ENCODE data around the gene SUOX. TPM values are rescaled to one million over a fixed set of nuclear protein-coding genes. Genes with fewer than 3 reads are reported as not detected.

Gene SUOX
- total and polyA plus RNA-seq, 2 of the 4 experiments (the other 2 are of a cell fraction): 17.8 to 19.4 TPM

GRCh38 chr12:55972042-55972441 is 25.0 kb upstream of the SUOX start:
- H3K9ac ChIP-seq (ENCODE audit: low read depth, low read length): no peak overlapping the region
- TF ChIP-seq MAZ (IDR thresholded peaks at IDR 0.05; ENCODE audit: borderline replicate concordance, low read depth, low read length) (peak; percentile 5; the same call in 1 of the 2 replicates), CTCF (conservative IDR thresholded peaks at IDR 0.05; ENCODE audit: low read depth, low read length) (no peak), CEBPB (IDR thresholded peaks at IDR 0.05; ENCODE audit: low read depth, low read length) (peak; percentile 93)
- in situ Hi-C loops (cut with MboI; ENCODE audit: low sequenced_read_pairs) (no loop called here), dilution Hi-C loops (cut with HindIII; ENCODE audit: low sequenced_read_pairs, unreplicated experiment) (no loop called here), intact Hi-C loops (cut with micrococcal nuclease) (no loop called here)
- ChIA-PET CTCF (no interaction called here), POLR2A (ENCODE audit: unreplicated experiment) (no interaction called here)
- H3K18ac ChIP-seq (ENCODE audit: low read depth, low read length): no peak overlapping the region
- no peak overlapping the region for H2BK20ac ChIP-seq (ENCODE audit: low read depth, low read length)
- no peak overlapping the region for H2BK15ac ChIP-seq (ENCODE audit: low read depth, low read length)
- H3K79me1 ChIP-seq (ENCODE audit: low read depth in 1 of 2, low read length in 2 of 2): peaks cover 10 to 67% of the 10 kb centered on the region in 2 experiments; a peak in 3 of 4 replicates
- peak overlapping the region; percentile 73; the same call in 1 of the 2 replicates for H3K14ac ChIP-seq (replicated peaks; ENCODE audit: low read depth, low read length)
- H3K27me3 ChIP-seq (ENCODE audit: control insufficient read depth, insufficient read depth, low read length): no peaks in the 10 kb centered on the region
- H2AFZ ChIP-seq (replicated peaks; ENCODE audit: low read length, poor library complexity): peak overlapping the region; percentile 3
- peaks cover 5% of the 10 kb centered on the region for H3K36me3 ChIP-seq (ENCODE audit: control insufficient read depth, insufficient read depth, low read length)
- peak overlapping the region; percentile 78; the same call in 1 of the 2 replicates for H2BK120ac ChIP-seq (ENCODE audit: low read depth, low read length)
- no peak overlapping the region for H3K27ac ChIP-seq (ENCODE audit: insufficient read depth, low read length)
- H3K4me1 ChIP-seq (ENCODE audit: control insufficient read depth, insufficient read depth, low read length): peaks cover 8% of the 10 kb centered on the region
- H4K20me1 ChIP-seq (ENCODE audit: insufficient read depth, low read length): peaks cover 5% of the 10 kb centered on the region; the same call in 1 of the 2 replicates
- peaks cover 10% of the 10 kb centered on the region; the same call in 1 of the 2 replicates for H3K9me1 ChIP-seq (ENCODE audit: insufficient read depth, low read length)
- H3K9me3 ChIP-seq (ENCODE audit: control insufficient read depth, insufficient read depth, low read length): no peaks in the 10 kb centered on the region
- H3K56ac ChIP-seq (ENCODE audit: extremely low read depth, insufficient read depth, low read length): peak overlapping the region; percentile 45; the same call in 1 of the 2 replicates
- ATAC-seq (ENCODE audit: low read depth): 0 out of 2 replicates have a peak, but pooled peaks have one; percentile 2
- H2AK5ac ChIP-seq (ENCODE audit: low read depth, low read length): peak overlapping the region; percentile 33; the same call in 1 of the 2 replicates
- no CpG with 5 or more reads among the region's 3 CpGs for WGBS, 2 experiments (ENCODE audit: extremely low coverage in 2 of 2, insufficient read length in 1 of 2)
- H3K4me2 ChIP-seq (ENCODE audit: low read depth, low read length): peak overlapping the region; percentile 62
- peak; percentile 84 for DNase-seq
- H2BK5ac ChIP-seq (ENCODE audit: low read depth, low read length, poor library complexity, severe bottlenecking): peak overlapping the region; percentile 98
- no peak overlapping the region; the same call in 1 of the 2 replicates for H4K5ac ChIP-seq (ENCODE audit: low read depth, low read length)
- peak overlapping the region; percentile 72; the same call in 1 of the 2 replicates for H4K91ac ChIP-seq (ENCODE audit: insufficient read depth, low read depth, low read length)
- H3K23ac ChIP-seq (ENCODE audit: low read depth, low read length): no peak overlapping the region
- no peak overlapping the region for H3K4me3 ChIP-seq (ENCODE audit: insufficient read depth, low read depth, low read length)
- H3K4ac ChIP-seq (ENCODE audit: low read depth, low read length): peak overlapping the region; percentile 91; the same call in 1 of the 2 replicates
- peak overlapping the region; percentile 17 for H2AK9ac ChIP-seq (replicated peaks; ENCODE audit: low read depth, low read length, poor library complexity)
- H4K8ac ChIP-seq (ENCODE audit: low read depth in 2 of 2, low read length in 2 of 2): peak overlapping the region in 1 of 2 experiments; percentile 77; a peak in 2 of 4 replicates
- BruUV-seq (replicated peaks): no TSS peak

Measured in IMR-90 (cell line).